Liver (tissue), 9 donors: ENCODE results near the gene P2RX3. TPM values are rescaled to one million over a fixed set of nuclear protein-coding genes. Genes with fewer than 3 reads are reported as not detected.

Experiments
- DNase-seq: peaks from one replicate; pipeline ENCODE4 v3.0.0-alpha.2; 2017; ENCODE audit warnings: low spot score
- H3K27ac ChIP-seq, 2 donors: one replicate each; pipeline ENCODE4 v1.7.0; 2013; ENCODE audit warnings: inconsistent platforms in 2 of 2, low read length in 2 of 2, control low read depth in 1 of 2, low read depth in 1 of 2, mild to moderate bottlenecking in 1 of 2
- H3K27me3 ChIP-seq, 4 donors: one replicate each; pipeline versions ENCODE4 v1.6.1 to v1.7.0; 2013; ENCODE audit warnings: low read length in 3 of 4, inconsistent platforms in 1 of 4, mild to moderate bottlenecking in 1 of 4, moderate library complexity in 1 of 4; ENCODE audit not compliant: control insufficient read depth in 4 of 4, insufficient read depth in 4 of 4
- H3K36me3 ChIP-seq, 4 donors: one replicate each; pipeline versions ENCODE4 v1.6.1 to v1.7.0; 2013; ENCODE audit warnings: low read length in 3 of 4, mild to moderate bottlenecking in 3 of 4, low read depth in 1 of 4, moderate library complexity in 1 of 4; ENCODE audit not compliant: control insufficient read depth in 4 of 4, insufficient read depth in 3 of 4
- H3K4me1 ChIP-seq, 4 donors: one replicate each; pipeline versions ENCODE4 v1.6.1 to v1.7.0; 2013; ENCODE audit warnings: low read length in 3 of 4, mild to moderate bottlenecking in 3 of 4, moderate library complexity in 1 of 4; ENCODE audit not compliant: control insufficient read depth in 4 of 4, insufficient read depth in 4 of 4
- H3K4me3 ChIP-seq, 3 donors: one replicate each; pipeline versions ENCODE4 v1.6.1 to v1.7.0; 2013; ENCODE audit warnings: low read length in 3 of 3, control low read depth in 1 of 3, low read depth in 1 of 3, mild to moderate bottlenecking in 1 of 3
- H3K9ac ChIP-seq, 2 donors: one replicate each; pipeline ENCODE4 v1.7.0; 2013; ENCODE audit warnings: low read length in 2 of 2, mild to moderate bottlenecking in 2 of 2, moderate library complexity in 2 of 2, control low read depth in 1 of 2, low read depth in 1 of 2
- H3K9me3 ChIP-seq, 4 donors: one replicate each; pipeline versions ENCODE4 v1.6.1 to v1.7.0; 2013; ENCODE audit warnings: low read length in 3 of 4; ENCODE audit not compliant: control insufficient read depth in 4 of 4
- ATF3 ChIP-seq: IDR thresholded peaks from 2 replicates; pipeline ENCODE4 v1.6.1; 2016; ENCODE audit warnings: antibody characterized with exemption
- FOXA1 ChIP-seq: IDR thresholded peaks from 2 replicates; pipeline ENCODE4 v1.6.1; 2016; ENCODE audit warnings: antibody characterized with exemption
- FOXA2 ChIP-seq: IDR thresholded peaks from 2 replicates; pipeline ENCODE4 v1.6.1; 2016; ENCODE audit warnings: antibody characterized with exemption
- GABPA ChIP-seq, 2 donors: IDR thresholded peaks in 1 of 2; conservative IDR thresholded peaks in 1 of 2; 2 replicates each; pipeline ENCODE4 v1.6.1; 2016; ENCODE audit warnings: antibody characterized with exemption in 2 of 2, mild to moderate bottlenecking in 1 of 2, moderate library complexity in 1 of 2
- HNF4A ChIP-seq, 2 donors: conservative IDR thresholded peaks; 2 replicates each; pipeline ENCODE4 v1.6.1; 2016; ENCODE audit warnings: antibody characterized with exemption in 2 of 2, mild to moderate bottlenecking in 2 of 2
- HNF4G ChIP-seq: IDR thresholded peaks from 2 replicates; pipeline ENCODE4 v1.6.1; 2016; ENCODE audit warnings: antibody characterized with exemption
- JUND ChIP-seq, 2 donors: IDR thresholded peaks; 2 replicates each; pipeline ENCODE4 v1.6.1; 2016; ENCODE audit warnings: antibody characterized with exemption in 2 of 2
- MAX ChIP-seq: IDR thresholded peaks from 2 replicates; pipeline ENCODE4 v1.6.1; 2016; ENCODE audit warnings: antibody characterized with exemption
- RAD21 ChIP-seq, 2 donors: IDR thresholded peaks; 2 replicates each; pipeline ENCODE4 v1.6.1; 2016; ENCODE audit warnings: antibody characterized with exemption in 2 of 2, mild to moderate bottlenecking in 2 of 2
- REST ChIP-seq: IDR thresholded peaks from 2 replicates; pipeline ENCODE4 v1.6.1; 2016; ENCODE audit warnings: antibody characterized with exemption, mild to moderate bottlenecking
- RXRA ChIP-seq, 2 donors: IDR thresholded peaks; 2 replicates each; pipeline ENCODE4 v1.6.1; 2017 to 2018; ENCODE audit warnings: antibody characterized with exemption in 2 of 2, mild to moderate bottlenecking in 1 of 2
- SP1 ChIP-seq: IDR thresholded peaks from 2 replicates; pipeline ENCODE4 v1.6.1; 2018; ENCODE audit warnings: antibody characterized with exemption, mild to moderate bottlenecking
- TAF1 ChIP-seq: conservative IDR thresholded peaks from 2 replicates; pipeline ENCODE4 v1.6.1; 2016; ENCODE audit warnings: antibody characterized with exemption, mild to moderate bottlenecking
- YY1 ChIP-seq: IDR thresholded peaks from 2 replicates; pipeline ENCODE4 v1.6.1; 2016; ENCODE audit warnings: antibody characterized with exemption, mild to moderate bottlenecking
- WGBS: extraction: QIAGEN DNeasy Blood & Tissue Kit; methylation state at CpG from one replicate; pipeline ENCODE4 v1.1.7; 2013; 5-methylcytosine and 5-hydroxymethylcytosine counted together
- polyA plus RNA-seq, 2 donors: library from polyadenylated mRNA; stranded (reverse) in 1 of 2; unstranded in 1 of 2; fragments of 200-250 nt in 1 of 2; fragments of >200 nt in 1 of 2; fragmentation: Nextera tagmentation in 1 of 2; extraction: Ambion mirVana in 1 of 2; gene quantifications; one replicate each; pipeline versions ENCODE4 v1.2.1 to v1.2.3, GENCODE V29; 2013 to 2015
- total RNA-seq, 2 donors: library from RNA; depleted of rRNA; stranded (reverse); fragments of >200 nt; gene quantifications; one replicate each; pipeline ENCODE4 v1.2.3, GENCODE V29; 2014
- donor health status: healthy.
- donor health status: healthy.
- donor health status: healthy.
- donor health status: healthy.
- donor health status: healthy.

The P2RX3 gene
- total and polyA plus RNA-seq, 4 donors: 0.18 to 0.33 (median 0.23) TPM

GRCh38 chr11:57302489-57302888, 35.7 kb upstream of the P2RX3 start (continued):
- no peak for TF ChIP-seq YY1
- no peak for TF ChIP-seq MAX
- TF ChIP-seq TAF1: no peak
- no peak for TF ChIP-seq HNF4G

- Histone ChIP-seq H3K9me3 (peaks cover 0 to 7% (median 5%) of the 10 kb centered on the region in 4 donors), H3K27ac (no peak overlapping the region), H3K4me3 (no peak overlapping the region), H3K36me3 (peaks cover 22 to 43% (median 36%) of the 10 kb centered on the region in 4 donors), H3K9ac (no peak overlapping the region), H3K4me1 (peaks cover 17 to 35% (median 26%) of the 10 kb centered on the region in 4 donors), H3K27me3 (no peaks in the 10 kb centered on the region)
- 88% methylated on average over 17 of the region's 17 CpGs for WGBS
- TF ChIP-seq REST (no peak), FOXA2 (no peak), SP1 (no peak)
- no peak for DNase-seq
These were observed 34.7 kb upstream of the P2RX3 start for GRCh38 chr11:57303280-57303989.

GRCh38 chr11:57303990-57304579, 34.1 kb upstream of the P2RX3 start:
- H3K9ac ChIP-seq: no peak overlapping the region
- H3K36me3 ChIP-seq: peaks cover 21 to 40% (median 33%) of the 10 kb centered on the region in 4 donors
- peak overlapping the region in 1 of 2 donors; percentile 0 for H3K27ac ChIP-seq
- peaks cover 22 to 41% (median 31%) of the 10 kb centered on the region in 4 donors for H3K4me1 ChIP-seq
- TF ChIP-seq FOXA2: no peak
- no peak for TF ChIP-seq HNF4G
- no peak for TF ChIP-seq RXRA (IDR thresholded peaks at IDR 0.05)
- no peak for TF ChIP-seq ATF3
- TF ChIP-seq GABPA (IDR thresholded peaks at IDR 0.05 in 1 of 2, conservative IDR thresholded peaks at IDR 0.05 in 1 of 2): no peak
- TF ChIP-seq YY1: no peak
- WGBS: 93% methylated on average over 8 of the region's 8 CpGs
- no peak overlapping the region for H3K4me3 ChIP-seq
- peaks cover 0 to 7% (median 5%) of the 10 kb centered on the region in 4 donors for H3K9me3 ChIP-seq
- H3K27me3 ChIP-seq: no peaks in the 10 kb centered on the region
- DNase-seq: no peak

- peaks cover 31 to 55% (median 46%) of the 10 kb centered on the region in 4 donors for H3K4me1 ChIP-seq
- DNase-seq: no peak
- H3K27me3 ChIP-seq: no peaks in the 10 kb centered on the region
- TF ChIP-seq TAF1 (no peak), SP1 (no peak), JUND (IDR thresholded peaks at IDR 0.05) (no peak), FOXA1 (no peak), RAD21 (IDR thresholded peaks at IDR 0.05) (no peak), HNF4A (conservative IDR thresholded peaks at IDR 0.05) (no peak), ATF3 (no peak), REST (no peak), MAX (no peak), FOXA2 (no peak)
- peak overlapping the region in 1 of 2 donors; percentile 5 for H3K9ac ChIP-seq
- no peaks in the 10 kb centered on the region for H3K9me3 ChIP-seq
- no peak overlapping the region for H3K4me3 ChIP-seq
- 62% methylated on average over 8 of the region's 8 CpGs for WGBS
- H3K27ac ChIP-seq: peak overlapping the region; percentile 76 to 82
- H3K36me3 ChIP-seq: peaks cover 18 to 28% (median 20%) of the 10 kb centered on the region in 4 donors
These were observed 32.6 kb upstream of the P2RX3 start for GRCh38 chr11:57305523-57305922.
